ENCODE data around the gene TTC28. TPM values are rescaled to one million over a fixed set of nuclear protein-coding genes. Genes with fewer than 3 reads are reported as not detected.

TTC28 gene
- total and polyA plus RNA-seq, 12 donors: 3.4 to 75.6 (median 28.6) TPM

DNA sequence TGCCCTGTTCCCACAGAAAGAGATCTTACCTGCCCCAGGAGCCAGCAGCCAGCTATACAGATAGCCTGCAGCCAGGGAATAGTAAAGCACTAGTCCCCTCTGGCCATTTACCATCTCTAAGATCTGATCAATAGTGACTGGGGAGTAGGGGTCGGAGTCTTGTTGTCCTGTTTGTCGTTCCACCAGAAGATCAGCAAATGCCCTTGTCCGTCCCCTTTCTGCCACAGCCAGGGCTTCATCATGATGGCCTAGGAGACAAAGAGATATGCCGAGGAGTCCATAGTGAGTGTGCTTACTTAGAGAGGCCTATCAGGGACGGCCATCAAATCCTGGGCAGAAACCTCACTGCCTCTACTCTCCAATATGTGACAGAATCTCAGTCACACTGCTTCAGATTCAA, 583.5 kb downstream of the TTC28 start:
- TF ChIP-seq, protein P1, sequence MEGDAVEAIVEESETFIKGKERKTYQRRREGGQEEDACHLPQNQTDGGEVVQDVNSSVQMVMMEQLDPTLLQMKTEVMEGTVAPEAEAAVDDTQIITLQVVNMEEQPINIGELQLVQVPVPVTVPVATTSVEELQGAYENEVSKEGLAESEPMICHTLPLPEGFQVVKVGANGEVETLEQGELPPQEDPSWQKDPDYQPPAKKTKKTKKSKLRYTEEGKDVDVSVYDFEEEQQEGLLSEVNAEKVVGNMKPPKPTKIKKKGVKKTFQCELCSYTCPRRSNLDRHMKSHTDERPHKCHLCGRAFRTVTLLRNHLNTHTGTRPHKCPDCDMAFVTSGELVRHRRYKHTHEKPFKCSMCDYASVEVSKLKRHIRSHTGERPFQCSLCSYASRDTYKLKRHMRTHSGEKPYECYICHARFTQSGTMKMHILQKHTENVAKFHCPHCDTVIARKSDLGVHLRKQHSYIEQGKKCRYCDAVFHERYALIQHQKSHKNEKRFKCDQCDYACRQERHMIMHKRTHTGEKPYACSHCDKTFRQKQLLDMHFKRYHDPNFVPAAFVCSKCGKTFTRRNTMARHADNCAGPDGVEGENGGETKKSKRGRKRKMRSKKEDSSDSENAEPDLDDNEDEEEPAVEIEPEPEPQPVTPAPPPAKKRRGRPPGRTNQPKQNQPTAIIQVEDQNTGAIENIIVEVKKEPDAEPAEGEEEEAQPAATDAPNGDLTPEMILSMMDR (IDR thresholded peaks at IDR 0.05): no peak
- Histone ChIP-seq H3K9me3 (replicated peaks in 1 of 3) (no peaks in the 10 kb centered on the region), H3K27ac (no peak overlapping the region), H3K27me3 (no peaks in the 10 kb centered on the region), H3K36me3 (replicated peaks in 1 of 2) (peaks cover 0 to 11% of the 10 kb centered on the region in 2 donors), H3K4me3 (no peak overlapping the region), H3K4me1 (replicated peaks in 1 of 2) (no peaks in the 10 kb centered on the region)
- no peak for DNase-seq
- intact Hi-C loops (cut with DNase I): no loop called here
- WGBS, 4 donors: 92 to 97% (median 95%) methylated on average over 5 of the region's 5 CpGs

GRCh38 chr22:28095316-28096095, 584.1 kb downstream of the TTC28 start:
- peaks cover 0 to 11% of the 10 kb centered on the region in 2 donors for H3K36me3 ChIP-seq (replicated peaks in 1 of 2)
- no peak for DNase-seq
- no peak overlapping the region for H3K4me3 ChIP-seq
- intact Hi-C loops (cut with DNase I): no loop called here
- no peaks in the 10 kb centered on the region for H3K27me3 ChIP-seq
- 91 to 94% (median 93%) methylated on average over 5 of the region's 5 CpGs for WGBS, 4 donors
- H3K4me1 ChIP-seq (replicated peaks in 1 of 2): no peaks in the 10 kb centered on the region
- no peaks in the 10 kb centered on the region for H3K9me3 ChIP-seq (replicated peaks in 1 of 3)
- no peak overlapping the region for H3K27ac ChIP-seq
- no peak for TF ChIP-seq POLR2A (IDR thresholded peaks at IDR 0.05)
- TF ChIP-seq, protein P1 (IDR thresholded peaks at IDR 0.05): no peak

- Histone ChIP-seq H3K27me3 (no peaks in the 10 kb centered on the region), H3K36me3 (replicated peaks in 1 of 2) (peaks cover 0 to 11% of the 10 kb centered on the region in 2 donors), H3K4me3 (no peak overlapping the region), H3K27ac (no peak overlapping the region), H3K4me1 (replicated peaks in 1 of 2) (no peaks in the 10 kb centered on the region), H3K9me3 (replicated peaks in 1 of 3) (no peaks in the 10 kb centered on the region)
- WGBS, 4 donors: 82 to 94% (median 91%) methylated on average over 7 of the region's 7 CpGs
- no peak for TF ChIP-seq POLR2A (IDR thresholded peaks at IDR 0.05)
- TF ChIP-seq, protein P1 (IDR thresholded peaks at IDR 0.05): no peak
- no peak for DNase-seq
- intact Hi-C loops (cut with DNase I): no loop called here
These were observed 584.9 kb downstream of the TTC28 start for GRCh38 chr22:28094771-28095170.

DNA sequence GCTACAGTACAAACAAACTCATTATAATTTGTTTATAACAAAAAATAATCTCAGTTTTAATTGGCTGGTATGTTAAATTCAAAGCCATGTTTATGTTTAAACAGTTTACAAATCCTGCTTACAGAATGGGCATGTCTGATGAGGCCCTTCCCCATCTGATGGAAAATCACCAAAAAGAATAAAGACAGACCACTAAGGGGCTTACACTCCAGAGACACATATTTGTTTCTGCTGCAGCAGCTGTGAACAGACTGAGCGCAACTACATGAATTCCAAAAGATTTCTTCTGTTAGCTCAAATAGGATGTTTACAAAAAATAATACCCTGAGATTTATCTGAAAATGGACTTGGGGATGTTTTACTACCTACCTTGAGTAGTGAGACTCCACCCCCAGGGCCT, 585.9 kb downstream of the TTC28 start:
- no peaks in the 10 kb centered on the region for H3K27me3 ChIP-seq
- H3K4me3 ChIP-seq: no peak overlapping the region
- peaks cover 0 to 10% of the 10 kb centered on the region in 2 donors for H3K36me3 ChIP-seq (replicated peaks in 1 of 2)
- 88 to 100% (median 99%) methylated on average over 1 of the region's 1 CpG for WGBS, 4 donors
- TF ChIP-seq POLR2A (IDR thresholded peaks at IDR 0.05): no peak
- TF ChIP-seq, protein P1 (IDR thresholded peaks at IDR 0.05): no peak
- no peak for DNase-seq
- H3K4me1 ChIP-seq (replicated peaks in 1 of 2): no peaks in the 10 kb centered on the region
- intact Hi-C loops (cut with DNase I): no loop called here
- H3K27ac ChIP-seq: no peak overlapping the region
- H3K9me3 ChIP-seq (replicated peaks in 1 of 3): no peaks in the 10 kb centered on the region
